Measurements from ENCODE around the gene DNAH14.
"Not testable (repeated sequence)": the region's sequence is repeated elsewhere in the genome, so short reads cannot be mapped to it uniquely, and the experiment has no call there.

The DNAH14 gene

DNA sequence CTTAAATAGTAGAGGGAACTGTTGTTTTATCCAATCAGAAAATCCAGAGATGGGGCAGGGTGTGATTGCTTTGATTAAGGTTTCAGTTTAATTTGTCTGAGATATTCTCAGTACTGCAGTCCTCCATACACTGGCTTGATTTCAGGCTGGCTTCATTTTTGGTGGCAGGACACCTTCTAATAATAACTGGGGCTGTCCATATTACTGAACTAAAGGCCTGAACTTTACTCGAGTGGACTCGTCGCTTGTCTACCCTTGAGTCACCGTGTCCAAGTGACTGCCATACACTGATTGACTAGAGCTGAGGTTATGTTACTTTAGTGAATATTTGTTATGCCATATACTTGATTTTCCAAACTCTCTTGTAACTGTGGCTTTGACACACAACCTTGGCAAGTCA, 228.8 kb downstream of the DNAH14 start:
- DNase-seq = no peak

DNA sequence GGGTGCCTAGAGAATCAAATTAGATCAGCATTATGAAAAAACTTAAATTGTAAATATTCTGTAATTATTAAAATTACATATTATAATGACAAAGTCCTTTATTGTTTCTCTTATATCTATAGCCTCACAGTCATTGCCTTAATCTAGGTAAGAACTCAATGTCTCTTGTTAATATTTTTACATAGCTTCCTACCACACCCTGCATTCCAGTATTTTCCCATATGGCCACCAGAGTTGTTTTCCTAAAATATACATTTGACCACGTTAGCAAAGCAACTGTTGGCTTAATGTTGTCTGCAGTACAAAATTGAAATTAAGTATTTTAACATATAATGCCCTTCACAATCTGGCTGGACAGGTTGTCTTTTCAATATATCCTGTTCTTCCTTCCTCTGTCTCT, 230.3 kb downstream of the DNAH14 start:
- no peak for DNase-seq

DNA sequence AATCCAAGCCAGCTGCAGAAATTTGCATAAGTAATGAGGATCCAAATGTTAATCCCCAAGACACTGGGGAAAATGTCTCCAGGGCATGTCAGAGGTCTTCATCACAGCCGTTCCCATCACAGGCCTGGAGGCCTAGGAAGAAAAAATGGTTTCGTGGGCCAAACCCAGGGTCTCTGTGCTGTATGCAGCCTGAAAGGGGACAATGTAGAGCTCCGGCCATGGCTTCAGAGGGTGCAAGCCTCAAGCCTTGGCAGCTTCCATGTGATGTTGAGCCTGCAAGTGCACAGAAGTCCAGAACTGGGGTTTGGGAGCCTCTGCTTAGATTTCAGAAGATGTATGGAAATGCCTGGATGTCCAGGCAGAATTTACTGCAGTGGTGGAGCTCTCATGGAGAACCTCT, 247.9 kb downstream of the DNAH14 start:
- not testable (repeated sequence) for DNase-seq

DNA sequence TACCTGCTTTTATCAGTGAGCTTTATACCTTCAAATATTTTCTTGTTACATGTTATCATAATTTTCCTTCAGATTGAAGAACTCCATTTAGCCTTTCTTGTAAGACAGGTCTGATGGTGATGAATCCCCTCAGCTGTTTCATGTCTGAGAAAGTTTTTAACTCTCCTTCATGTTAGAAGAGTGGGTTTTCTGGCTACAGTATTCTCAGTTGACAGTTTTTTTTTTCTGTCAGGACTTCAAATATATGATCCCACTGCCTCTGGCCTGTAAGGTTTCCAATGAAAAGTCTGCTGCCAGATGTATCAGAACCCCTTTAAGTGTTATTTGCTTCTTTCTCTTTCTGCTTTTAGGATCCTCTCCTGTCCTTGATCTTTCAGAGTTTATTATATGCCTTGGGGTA, 250.2 kb downstream of the DNAH14 start:
- DNase-seq = no peak

DNA sequence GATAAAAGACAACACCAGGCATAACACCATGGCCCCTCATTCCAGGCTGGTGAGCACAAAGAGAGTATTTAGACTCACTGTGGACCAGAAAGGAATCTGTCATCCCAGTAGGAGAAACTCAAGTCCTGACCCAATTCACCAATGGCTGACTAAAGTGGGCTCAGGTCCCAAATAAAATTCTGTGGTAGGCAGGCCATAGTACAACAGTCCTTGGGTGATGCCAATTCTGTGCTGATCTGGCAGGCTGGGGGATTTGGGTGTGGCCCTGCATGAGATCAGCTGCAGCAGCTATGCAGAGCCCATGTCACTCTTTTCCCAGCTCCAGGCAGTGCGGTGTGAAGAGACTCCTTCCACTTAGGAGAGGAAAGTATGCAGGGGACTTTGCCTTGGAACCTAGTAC, 253.2 kb downstream of the DNAH14 start:
- DNase-seq = no peak

DNA sequence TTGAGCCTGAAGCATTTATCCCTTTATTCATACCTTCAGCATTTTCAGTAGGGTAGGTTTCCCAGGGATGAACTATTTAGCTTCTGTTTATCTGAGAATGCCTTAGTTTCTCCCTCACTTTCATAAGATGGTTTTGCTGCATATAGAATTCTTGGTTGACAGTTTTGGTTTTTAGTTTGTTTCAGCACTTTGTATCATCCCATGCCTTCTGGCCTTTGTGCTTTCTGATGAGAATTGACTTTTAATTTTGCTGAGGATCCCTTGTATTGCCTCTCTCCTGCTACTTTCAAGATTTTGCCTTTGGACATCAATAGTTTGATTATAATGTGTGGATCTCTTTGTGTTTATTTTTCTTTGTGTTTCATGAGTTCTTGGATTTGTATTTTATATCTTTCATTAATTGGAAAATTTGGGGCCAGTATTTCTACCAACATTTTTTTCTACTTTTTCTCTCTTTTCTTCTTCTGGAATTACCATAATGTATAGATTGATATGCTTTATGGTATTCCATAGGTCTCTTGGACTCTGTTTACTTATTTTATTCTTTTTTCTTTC, 261.8 kb downstream of the DNAH14 start:
- DNase-seq = no peak

DNA sequence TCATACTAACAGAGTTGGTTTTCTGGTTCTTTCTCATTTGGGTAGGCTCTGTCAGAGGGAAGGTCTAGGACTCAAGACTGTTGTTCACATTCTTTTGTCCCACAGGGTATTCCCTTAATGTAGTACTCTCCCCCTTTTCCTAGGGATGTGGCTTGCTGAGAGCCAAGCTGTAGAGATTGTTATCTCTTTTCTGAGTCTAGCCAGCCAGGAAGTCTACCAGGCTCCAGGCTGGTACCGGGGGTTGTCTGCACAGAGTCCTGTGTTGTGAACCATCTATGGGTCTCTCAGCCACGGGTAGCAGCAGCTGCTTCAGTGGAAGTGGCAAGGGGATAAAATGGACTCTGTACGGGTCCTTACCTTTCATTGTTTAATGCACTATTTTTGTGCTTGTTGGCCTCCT, 272.0 kb downstream of the DNAH14 start:
- no peak for DNase-seq

DNA sequence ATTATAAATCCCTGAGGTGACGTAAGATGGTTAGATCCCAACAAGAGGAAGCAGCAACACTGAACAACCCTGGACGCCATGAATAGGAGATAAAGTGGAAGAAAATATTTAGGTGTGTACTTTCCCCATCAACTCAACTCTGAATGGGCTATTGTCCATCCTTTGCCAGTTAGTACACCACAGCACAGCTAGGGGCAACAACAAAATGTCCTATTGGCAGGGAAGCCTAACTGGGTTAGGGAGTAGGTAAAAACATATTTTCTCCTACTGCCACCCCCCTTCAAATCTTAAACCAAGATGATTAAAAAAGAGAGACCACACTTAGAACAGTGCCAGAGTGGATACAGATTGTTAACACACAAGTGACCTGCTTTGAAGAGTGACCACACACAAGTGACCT, 278.3 kb downstream of the DNAH14 start:
- no peak for DNase-seq

DNA sequence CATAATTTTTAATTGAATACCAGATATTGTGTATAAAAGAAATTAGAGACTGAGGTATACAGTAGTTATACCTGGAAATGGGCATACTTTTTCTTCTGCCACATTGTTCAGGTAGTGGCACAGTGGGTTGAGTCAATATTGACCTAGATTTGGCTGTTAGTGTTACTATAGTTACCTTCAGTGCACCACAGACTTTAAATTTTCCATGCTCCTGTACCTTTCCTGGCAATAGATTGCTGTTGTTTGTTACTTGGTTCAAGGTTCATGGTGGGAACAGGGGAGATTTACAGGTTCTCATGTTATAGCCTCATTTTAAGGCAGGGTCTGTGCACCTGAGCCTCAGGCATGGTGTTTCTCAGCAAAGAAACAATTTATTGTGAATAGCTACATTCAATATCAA, 279.7 kb downstream of the DNAH14 start:
- DNase-seq = no peak

DNA sequence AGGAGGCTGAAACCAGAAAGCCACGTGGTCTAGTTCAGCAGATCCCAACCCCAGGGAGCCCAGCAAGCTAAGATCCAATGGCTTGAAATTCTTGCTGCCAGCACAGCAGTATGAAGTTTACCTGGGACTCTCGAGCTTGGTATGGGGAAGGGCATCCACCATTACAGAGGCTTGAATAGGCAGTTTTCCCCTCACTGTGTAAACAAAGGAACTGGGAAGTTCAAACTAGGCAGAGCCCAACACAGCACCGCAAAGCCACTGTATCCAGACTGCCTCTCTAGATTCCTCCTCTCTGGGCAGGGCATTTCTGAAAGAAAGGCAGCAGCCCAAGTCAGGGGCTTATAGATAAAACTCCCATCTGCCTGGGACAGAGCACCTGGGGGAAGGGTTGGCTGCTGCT, 280.7 kb downstream of the DNAH14 start:
- DNase-seq = not testable (repeated sequence)

DNA sequence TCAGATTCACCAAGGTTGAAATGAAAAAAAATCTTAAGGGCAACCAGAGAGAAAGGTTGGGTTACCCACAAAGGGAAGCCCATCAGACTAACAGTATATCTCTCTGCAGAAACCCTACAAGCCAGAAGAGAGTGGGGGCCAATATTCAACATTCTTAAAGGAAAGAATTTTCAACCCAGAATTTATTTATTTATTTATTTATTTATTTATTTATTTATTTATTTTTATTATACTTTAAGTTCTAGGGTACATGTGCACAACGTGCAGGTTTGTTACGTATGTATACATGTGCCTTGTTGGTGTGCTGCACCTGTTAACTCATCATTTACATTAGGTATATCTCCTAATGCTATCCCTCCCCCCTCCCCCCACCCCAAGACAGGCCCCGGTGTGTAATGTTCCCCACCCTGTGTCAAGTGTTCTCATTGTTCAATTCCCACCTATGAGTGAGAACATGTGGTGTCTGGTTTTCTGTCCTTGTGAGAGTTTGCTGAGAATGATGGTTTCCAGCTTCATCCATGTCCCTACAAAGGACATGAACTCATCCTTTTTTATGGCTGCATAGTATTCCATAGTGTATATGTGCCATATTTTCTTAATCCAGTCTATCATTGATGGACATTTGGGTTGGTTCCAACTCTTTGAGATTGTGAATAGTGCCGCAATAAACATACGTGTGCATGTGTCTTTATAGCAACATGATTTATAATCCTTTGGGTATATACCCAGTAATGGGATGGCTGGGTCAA, 282.4 kb downstream of the DNAH14 start:
- DNase-seq = not testable (repeated sequence)

DNA sequence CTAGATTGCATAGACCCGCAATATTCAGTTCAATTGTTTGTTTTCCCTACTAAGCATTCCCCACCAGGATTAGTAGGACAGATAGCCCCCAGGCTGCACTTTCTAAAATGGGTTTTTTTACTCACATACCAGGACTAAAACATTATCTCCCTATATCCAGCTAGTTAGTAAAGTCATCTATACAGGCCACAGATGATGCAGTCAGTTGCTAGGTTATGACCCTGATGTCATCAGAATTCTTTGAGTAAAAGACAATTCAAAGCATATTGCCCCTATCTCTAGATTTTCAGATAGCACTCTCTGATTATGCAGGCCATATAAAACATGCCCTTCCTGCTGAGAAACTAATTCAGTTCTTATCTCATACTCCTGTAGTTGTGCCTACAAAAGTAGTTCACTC, 294.8 kb downstream of the DNAH14 start:
- DNase-seq = no peak

DNA sequence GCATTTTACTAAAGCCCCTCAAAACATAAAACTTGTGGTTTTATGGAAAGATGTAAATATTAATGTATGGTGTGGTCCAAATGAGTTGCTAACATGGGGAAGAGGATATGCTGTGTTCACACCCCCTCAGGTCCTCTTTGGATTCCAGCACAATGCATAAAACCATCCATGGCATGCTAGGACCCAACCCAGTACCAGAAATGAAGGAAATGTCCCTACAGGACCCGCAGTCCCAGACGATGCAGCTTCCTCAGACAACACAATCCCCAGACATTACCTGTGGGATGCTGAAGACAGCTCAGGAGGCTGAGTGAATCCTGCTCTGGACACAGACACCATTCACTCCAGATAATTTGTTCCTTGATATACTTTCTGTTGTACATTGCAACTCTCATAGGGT, 296.2 kb downstream of the DNAH14 start:
- no peak for DNase-seq

DNA sequence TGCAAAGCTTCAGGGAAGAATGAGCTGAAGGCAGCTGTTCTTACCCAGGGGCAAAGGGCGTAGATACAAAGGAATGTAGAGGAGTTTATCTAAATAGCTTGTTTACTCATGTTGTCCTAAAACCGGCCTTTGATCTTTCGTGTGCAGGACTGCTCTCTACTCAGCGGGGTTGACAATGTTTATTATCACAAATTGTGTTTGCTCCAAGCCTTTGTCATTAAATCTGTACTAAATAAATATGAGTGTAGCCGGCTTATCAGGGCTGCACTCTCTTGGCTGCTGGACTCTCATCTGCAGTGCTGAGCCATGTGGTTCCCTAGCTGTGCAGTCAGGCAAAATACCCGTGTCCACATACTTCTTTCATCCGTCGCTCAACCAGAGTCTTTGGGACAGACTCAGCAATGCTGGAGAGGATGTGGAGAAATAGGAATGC, 299.4 kb downstream of the DNAH14 start:
- DNase-seq = no peak

DNA sequence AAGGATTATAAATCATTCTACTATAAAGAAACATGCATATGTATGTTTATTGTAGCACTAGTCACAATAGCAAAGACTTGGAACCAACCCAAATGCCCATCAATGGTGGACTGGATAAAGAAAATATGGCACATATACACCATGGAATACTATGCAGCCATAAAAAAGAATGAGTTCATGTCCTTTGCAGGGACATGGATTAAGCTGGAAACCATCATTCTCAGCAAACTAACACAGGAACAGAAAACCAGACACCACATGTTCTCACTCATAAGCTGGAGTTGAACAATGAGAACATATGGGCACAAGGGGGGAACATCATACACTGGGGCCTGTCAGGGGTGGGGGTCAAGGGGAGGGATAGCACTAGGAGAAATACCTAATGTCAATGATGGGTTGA, 300.0 kb downstream of the DNAH14 start:
- DNase-seq = not testable (repeated sequence)

DNA sequence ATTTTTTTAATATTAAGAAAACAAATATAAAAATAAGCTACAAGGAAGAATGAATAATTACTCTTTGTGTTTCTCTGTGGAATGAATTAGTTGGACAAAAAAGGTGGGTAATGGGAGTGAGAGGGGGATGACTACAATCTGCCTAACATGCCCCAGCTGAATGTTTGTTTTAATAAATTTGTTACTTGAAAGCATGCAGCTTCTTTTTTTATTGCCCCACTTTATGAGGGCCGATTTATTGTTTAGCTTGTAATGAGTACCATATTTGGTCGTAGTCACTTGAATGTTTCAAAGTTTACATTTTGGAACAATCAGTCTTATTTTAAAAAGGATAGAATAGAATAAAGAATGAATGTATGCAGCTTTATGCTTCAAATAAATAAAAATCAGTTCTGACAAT, 301.0 kb downstream of the DNAH14 start:
- no peak for DNase-seq

DNA sequence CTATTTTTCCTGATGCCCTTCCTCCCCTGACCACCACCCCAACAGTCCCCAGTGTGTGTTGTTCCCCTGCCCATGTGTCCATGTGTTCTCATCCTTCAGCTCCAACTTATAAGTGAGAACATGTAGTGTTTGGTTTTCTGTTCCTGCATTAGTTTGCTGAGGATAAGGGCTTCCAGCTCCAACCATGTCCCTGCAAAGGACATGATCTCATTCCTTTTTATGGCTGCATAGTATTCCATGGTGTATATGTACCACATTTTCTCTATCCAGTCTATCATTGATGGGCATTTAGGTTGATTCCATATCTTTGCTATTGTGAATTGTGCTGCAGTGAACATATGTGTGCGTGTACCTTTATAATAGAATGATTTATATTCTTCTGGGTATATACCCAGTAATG, 303.5 kb downstream of the DNAH14 start:
- DNase-seq = not testable (repeated sequence)

DNA sequence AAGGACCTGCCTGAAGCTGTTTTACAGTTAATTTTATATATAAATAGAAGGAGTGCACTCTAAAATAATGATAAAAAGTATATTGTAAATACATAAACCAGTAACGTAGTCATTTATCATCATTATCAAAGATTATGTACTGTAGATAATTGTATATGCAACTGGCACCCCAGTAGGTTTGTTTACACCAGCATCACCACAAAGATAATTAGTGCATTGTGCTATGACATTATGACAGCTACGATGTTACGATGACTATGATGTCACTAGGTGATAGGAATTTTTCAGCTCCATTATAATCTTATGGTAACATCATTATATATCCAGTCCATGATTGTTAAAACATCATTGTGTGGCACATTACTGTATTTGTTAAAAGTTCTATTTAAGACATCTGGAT, 313.1 kb downstream of the DNAH14 start:
- no peak for DNase-seq

DNA sequence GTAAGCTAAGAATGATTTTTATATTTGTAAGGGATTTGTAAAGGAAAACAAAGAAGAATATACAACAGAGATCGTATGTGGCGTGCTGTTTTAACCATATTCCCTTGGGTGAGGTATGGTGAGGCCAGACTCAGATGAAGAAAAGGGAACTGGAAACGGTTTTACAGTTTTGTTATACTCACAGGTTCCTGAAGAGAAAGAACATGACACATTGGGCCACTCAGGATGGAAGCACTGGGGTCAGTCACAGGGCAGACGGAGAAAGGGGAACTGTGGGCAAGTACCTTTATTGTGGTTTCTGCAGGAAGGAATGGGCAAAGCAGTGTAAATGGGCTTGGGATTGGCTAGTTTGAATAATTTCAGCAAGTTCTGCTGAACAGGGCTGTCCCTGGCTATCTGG, 321.0 kb downstream of the DNAH14 start:
- DNase-seq = no peak

DNA sequence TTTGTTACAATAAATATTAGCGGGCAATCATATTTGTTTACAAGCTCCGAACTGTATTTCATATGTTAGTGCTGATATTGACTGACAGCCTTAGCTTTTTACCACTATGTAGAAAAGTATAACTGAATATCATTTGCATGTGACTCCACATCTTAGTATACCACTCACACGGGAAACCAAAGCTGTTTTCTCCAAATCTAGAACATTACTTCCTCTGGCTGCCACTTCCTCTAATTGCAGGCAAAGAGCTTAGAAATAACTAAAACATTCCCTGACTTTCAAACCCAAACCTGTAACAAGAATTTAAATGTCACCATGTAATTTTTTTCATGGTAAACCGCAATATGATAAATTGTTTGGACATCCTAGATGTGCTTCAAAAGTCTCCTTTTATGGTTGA, 323.7 kb downstream of the DNAH14 start:
- no peak for DNase-seq

DNA sequence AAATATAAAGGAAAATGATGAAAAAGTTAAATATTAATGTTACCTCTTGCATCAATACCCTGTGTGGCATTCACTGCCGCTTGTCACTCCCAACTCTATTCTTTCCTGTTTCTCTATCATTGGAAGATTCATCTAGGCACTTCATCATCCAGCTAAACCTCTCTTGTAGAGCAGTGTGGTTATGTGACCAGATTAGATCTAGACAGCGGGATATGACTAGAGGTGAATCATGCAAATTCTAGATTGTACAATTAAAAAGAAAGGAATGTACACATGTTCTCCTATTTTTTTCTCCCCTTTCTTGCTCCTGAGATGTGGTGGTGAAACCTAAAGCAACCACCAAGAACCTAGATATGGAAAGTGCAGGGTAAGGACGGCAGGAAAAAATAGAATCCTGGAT, 324.3 kb downstream of the DNAH14 start:
- DNase-seq = no peak

DNA sequence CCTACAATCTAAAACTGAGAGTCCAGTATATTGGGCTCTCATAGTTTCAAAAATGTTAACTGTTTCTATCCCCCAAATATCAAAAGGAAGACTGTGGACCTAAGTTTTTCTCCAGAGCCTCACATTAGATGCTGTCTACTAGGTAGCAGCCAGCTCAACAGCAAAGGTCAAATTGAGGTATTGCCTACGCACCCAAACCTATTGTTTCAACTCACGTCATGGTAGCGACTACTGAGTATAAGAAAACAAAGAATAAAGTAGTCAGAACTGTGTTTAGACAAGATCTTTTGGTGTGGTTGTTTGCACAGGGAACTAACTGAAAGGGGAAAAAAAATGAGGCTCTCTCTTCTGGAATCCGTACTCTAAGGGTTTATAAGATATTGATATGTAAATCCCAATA, 325.2 kb downstream of the DNAH14 start:
- DNase-seq = no peak

DNA sequence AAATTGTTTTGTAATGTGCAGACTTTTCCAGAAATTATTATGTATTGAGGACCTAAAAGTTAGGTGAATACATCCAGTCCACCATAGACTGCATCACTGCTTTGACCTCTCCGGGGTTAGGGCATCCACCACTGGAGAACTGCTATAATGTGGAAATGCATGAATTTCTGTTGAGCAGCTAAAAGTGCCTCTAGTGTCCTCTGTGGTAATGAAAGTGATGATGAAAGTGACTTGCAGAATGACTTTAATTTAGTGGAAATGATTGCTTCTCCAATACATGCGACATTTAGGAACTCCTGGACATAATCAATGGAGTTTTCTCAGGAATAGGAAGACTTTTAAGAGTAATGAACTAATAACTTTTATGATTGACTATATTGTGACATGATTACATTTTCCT, 327.6 kb downstream of the DNAH14 start:
- no peak for DNase-seq

DNA sequence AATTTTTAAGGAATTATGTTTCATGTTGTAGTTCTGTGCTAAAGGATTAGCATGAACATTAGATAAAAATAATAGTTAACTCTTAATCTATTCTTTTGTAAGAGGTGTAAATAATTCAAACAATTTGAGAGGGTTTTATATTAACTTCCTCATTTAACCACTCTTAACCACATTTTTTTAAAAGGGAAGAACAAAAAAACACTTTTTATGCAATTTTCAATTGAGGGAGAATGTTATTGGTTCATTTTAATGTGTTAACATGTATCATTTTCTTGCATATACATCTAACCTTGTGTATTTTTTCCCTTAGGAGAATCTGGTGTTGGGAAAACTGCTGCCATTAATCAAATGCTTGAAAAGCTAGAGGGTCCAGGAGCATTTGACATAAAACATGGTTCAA, 329.3 kb downstream of the DNAH14 start:
- DNase-seq = no peak

DNA sequence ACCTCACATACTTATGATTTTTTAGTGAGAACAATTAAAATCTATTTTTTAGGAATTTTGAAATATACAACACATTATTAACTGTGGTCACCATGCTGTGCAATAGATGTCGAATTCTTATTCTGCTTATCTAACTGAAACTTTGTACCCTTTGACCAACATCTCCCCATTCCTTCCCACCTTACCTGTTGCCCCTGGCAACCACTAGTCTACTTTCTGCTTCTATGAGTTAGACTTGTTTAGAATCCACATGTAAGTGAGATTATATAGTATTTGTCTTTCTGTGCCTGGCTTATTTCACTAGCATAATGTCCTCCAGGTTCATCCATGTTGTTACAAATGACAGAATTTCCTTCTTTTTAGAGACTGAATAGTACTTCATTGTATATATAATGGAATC, 330.1 kb downstream of the DNAH14 start:
- no peak for DNase-seq

Data from stimulated activated naive CD4-positive, alpha-beta T cell (primary cell).